CD4-positive, alpha-beta T cell treated with Interleukin-2 at 100 ng/mL for 4 hours (primary cell): Measurements from ENCODE around the gene SUPT3H.
"Not testable (repeated sequence)": the region's sequence is repeated elsewhere in the genome, so short reads cannot be mapped to it uniquely, and the experiment has no call there.

Experiments
- DNase-seq: peaks from one replicate; pipeline ENCODE4 v3.0.0-alpha.2; 2020; ENCODE audit warnings: low spot score

SUPT3H gene

DNA sequence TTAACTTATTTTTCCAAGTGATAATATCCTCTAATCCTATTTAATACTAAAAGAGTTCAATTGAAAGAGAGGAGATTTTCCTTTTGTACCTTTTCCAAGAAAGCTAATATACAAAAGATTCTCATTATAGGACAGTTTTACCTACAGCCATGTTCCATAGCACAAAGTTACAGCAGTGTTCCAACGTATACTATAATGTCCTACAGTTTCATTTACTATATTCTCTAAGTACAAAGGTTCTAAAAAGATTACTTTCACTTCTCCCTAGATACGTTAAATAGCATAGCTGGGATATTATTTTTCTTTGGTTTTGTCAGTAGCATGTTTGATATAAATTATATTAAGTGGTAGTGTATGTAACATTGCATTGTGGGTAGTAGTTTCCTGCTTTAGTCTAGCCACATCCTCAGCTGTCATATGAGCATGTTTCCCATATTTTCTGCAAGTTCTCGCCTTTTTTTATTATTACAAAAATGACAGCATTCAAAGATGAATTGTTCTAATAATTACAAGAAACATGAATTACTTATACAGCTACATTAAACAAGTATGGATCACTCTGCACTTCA lies 54.0 kb downstream of the SUPT3H start:
- DNase-seq: peak; percentile 7

DNA sequence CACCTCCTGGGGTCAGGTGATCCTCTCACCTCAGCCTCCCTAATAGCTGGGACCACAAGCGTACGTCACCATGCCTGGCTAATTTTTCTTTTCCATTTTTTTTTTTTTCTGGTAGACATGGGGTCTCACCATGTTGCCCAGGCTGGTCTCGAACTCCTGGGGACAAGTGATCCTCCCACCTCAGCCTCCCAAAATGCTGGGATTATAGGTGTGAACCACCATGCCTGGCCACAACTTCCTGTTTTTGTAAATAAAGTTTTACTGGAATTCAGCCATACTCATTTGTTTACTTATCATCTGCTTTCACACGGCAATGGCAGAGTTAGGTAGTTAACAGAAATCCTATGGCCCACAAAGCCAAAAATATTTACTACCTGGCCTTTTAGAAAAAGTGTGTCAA lies 57.4 kb downstream of the SUPT3H start:
- DNase-seq: no peak

- no peak for DNase-seq
These were observed 63.6 kb downstream of the SUPT3H start for GRCh38 chr6:45314146-45314545.

- peak; percentile 48 for DNase-seq
These were observed 67.5 kb downstream of the SUPT3H start for GRCh38 chr6:45310118-45310788.

DNA sequence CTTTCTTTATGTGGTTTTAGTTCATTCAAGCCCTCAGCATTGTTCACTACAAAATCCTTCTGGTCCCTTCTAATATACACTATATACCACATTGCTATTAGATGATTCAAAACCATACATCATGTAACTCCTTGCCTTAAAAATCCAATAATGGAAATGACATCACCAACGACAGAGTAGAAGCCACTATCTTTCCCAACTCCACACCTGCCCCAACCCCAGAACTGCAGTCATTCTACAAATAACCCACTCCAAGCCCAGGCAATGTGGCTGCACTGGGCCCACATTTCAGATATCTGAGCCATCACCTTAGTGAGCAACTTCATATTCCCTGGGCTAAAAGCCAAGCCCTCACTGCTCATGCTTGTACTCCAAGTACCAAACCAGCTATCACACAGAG lies 72.2 kb downstream of the SUPT3H start:
- DNase-seq: no peak

- no peak for DNase-seq
These were observed 74.9 kb downstream of the SUPT3H start for GRCh38 chr6:45302832-45303231.

- DNase-seq: no peak
These were observed 76.2 kb downstream of the SUPT3H start for GRCh38 chr6:45301348-45302142.

- no peak for DNase-seq
These were observed 77.0 kb downstream of the SUPT3H start for GRCh38 chr6:45300736-45301135.

DNA sequence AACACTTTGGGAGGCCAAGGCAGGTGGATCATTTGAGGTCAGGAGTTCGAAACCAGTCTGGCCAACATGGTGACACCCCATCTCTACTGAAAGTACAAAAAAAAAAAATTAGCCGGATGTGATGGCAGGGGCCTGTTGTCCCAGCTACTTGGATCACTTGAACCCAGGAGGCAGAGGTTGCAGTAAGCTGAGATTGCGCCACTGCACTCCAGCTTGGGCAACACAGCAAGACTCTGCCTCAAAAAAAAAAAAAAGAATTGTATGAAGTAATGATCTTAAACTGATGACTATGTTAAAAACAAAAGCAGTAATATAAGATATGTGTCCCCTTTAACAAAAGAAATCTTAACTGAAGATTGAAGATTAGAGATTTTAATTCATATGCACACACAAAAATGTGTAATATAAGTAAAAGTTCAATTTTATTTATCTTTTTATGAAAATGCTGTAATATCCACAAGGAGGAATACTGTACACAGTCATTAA lies 78.6 kb downstream of the SUPT3H start:
- DNase-seq: no peak

GRCh38 chr6:45297320-45297719 lies 80.4 kb downstream of the SUPT3H start:
- DNase-seq: no peak

DNA sequence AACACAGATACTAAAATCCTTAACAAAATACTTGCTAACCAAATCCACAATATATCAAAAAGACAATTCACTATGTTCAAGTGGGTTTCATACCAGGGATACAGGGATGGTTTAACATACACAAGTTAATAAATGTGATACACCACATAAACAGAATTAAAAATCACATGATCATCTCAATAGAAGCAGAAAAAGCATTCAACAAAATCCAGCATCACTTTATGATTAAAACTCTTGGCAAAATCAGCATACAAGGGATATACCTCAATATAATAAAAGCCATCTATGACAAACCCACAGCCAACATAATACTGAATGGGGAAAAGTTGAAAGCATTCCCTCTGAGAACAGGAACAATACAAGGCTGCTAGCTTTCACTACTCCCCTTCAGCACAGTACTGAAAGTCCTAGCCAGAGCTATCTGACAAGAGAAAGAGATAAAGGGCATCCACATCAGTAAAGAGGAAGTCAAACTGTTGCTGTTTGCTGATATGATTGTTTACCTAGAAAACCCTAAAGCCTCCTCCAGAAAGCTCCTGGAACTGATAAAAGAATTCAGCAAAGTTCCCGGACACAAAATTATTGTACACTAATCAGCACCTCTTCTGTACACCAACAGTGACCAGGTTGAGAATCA lies 83.6 kb downstream of the SUPT3H start:
- peak; percentile 3 for DNase-seq

- DNase-seq: peak; percentile 33
These were observed 84.4 kb downstream of the SUPT3H start for GRCh38 chr6:45293306-45293705.

GRCh38 chr6:45289751-45290514 lies 87.8 kb downstream of the SUPT3H start:
- DNase-seq: no peak

- DNase-seq: not testable (repeated sequence)
These were observed 91.0 kb downstream of the SUPT3H start for GRCh38 chr6:45286707-45287106.

DNA sequence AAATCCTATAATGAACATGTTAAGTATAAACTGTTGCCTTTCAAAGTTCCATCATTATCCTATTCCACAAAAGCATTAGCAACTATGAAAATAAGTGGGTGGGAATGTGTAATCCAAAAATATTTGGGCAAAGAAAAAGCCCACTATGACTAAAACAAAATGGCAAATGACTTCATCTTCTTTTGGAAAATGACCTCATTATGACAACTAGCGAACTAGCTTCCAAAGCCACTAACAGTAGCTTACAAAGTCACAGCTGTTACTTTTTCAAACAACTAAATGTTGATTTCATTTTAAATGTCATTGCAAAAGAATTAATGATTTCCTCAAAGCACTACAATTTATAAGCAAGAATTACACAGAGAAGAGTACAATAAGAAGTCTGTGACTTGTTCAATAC lies 99.4 kb downstream of the SUPT3H start:
- no peak for DNase-seq

- not testable (repeated sequence) for DNase-seq
These were observed 100.0 kb downstream of the SUPT3H start for GRCh38 chr6:45277741-45278140.

GRCh38 chr6:45275358-45275757 lies 102.4 kb downstream of the SUPT3H start:
- DNase-seq: no peak

DNA sequence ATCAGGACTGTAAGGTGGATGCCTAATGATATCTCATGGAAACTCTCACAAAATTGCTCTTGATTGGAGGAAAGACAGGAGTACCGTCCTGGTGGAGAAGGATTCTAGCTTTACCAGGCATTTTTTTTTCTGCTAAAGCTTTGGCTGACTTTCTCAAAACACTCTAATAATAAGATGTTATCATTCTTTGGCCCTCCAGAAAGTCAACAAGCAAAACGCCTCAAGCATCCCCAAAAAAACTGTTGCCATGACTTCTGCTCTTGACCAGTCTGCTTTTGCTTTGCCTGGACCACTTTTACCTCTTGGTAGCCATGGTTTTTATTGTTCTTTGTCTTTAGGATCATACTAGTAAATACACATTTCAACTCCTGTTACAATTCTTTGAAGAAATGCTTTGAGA lies 105.1 kb downstream of the SUPT3H start:
- DNase-seq: no peak

DNA sequence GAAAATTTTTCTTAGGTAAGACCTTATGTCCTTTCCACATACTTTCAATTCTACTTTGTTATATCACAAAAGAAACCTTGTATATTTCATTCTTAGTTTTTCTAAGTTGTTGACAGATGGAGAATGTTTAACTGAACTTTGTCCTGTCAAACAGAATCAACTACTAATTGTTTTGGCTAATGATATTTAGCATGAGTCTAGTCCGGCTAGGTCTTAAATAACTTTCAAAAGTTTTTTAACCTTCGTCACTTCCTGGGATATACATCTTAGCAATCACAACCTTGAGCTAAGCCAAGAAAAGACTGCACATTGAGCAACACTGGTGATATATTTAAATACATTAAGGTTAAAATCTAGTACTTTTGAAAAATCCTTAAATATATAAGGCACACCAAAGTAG lies 112.5 kb downstream of the SUPT3H start:
- no peak for DNase-seq

DNA sequence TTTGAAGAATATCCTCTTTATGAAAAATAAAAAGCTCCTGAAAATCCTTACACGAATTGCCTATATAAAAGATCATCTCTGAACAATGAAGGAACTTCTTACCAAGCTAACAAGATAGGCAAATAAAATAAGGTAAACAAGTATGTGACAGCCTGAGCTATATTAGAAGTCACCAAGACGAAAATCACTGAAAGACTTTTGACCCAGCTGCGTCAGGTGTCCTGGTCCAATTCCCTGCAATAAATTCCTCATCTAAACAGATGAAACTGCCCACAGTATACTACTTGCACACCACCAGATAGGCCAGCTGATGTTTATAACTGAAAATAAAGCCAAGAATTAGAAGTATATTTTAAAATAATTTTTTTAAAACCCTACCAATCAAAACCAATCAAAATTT lies 117.0 kb downstream of the SUPT3H start:
- no peak for DNase-seq

DNA sequence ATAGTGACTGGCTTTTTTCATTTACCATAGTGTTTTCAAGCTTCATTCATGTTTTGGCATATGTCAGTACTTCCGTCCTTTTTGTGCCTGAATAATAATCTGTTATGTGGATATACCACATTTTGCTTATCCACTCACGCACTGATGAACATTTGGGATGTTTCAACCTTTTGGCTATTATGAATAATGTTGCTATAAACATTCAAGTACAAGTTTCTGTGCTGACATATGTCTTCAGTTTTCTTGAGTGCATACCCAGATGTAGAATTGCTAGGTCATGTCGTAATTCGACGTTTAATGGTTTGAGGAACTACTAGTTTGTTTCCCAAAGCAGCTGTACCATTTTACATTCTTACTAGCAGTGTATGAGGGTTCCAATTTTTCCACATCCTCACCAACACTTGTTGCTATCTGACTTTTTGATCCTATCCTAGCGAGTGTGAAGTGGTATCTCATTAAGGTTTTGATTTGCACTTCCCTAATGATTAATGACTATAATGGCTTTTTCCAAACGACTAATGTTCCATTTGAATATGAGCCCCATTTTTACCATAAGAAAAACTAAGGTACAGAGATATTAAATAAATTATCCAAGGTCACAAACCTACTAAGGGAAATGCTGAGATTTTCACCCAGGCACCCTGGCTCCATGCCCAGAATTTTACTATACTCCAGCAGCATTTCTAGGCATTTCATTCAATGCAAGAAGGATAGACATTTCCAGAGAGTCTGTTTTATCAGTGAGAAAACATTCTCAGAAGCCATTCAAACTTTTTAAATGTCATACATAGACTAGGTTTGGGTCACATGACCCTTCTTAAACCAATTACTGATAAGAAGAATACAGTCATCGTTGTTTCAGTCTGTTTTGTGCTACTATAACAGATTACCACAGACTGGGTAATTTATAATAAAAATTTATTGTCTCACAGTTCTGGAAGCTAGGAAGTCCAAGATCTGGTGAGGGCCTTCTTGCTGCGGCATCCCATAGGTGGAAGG lies 120.7 kb downstream of the SUPT3H start:
- no peak for DNase-seq
